Neural crest cell (in vitro differentiated cells): Measurements from ENCODE around the gene ECSIT. TPM values are rescaled to one million over a fixed set of nuclear protein-coding genes. Genes with fewer than 3 reads are reported as not detected.

Experiments used
- DNase-seq: peaks from one replicate; pipeline ENCODE4 v3.0.0; 2021; ENCODE audit warnings: low read depth, mixed read lengths, low spot score
- H3K27ac Mint-ChIP-seq: one replicate; pipeline ENCODE4 v1.8.0; 2021; ENCODE audit warnings: mild to moderate bottlenecking, mixed read lengths; ENCODE audit not compliant: unreplicated experiment
- H3K27me3 Mint-ChIP-seq: 2 replicates; pipeline ENCODE4 v1.8.0; 2021; ENCODE audit warnings: low read depth, mild to moderate bottlenecking, mixed read lengths
- H3K36me3 Mint-ChIP-seq: 2 replicates; pipeline ENCODE4 v1.8.0; 2021; ENCODE audit warnings: low read depth, mild to moderate bottlenecking, mixed read lengths
- H3K4me1 Mint-ChIP-seq: 2 replicates; pipeline ENCODE4 v1.8.0; 2021; ENCODE audit warnings: mixed read lengths
- H3K4me3 Mint-ChIP-seq: one replicate; pipeline ENCODE4 v1.8.0; 2021; ENCODE audit warnings: mild to moderate bottlenecking, mixed read lengths
- H3K9me3 Mint-ChIP-seq: 2 replicates; pipeline ENCODE4 v1.8.0; 2021; ENCODE audit warnings: mixed read lengths
- total RNA-seq: library from RNA; stranded (reverse); gene quantifications from 2 replicates; pipeline ENCODE4 v1.2.1, GENCODE V29; 2021
- TF ChIP-seq, protein P1 (sequence below): fragments of 200-600 bp; sonication (generic); conservative IDR thresholded peaks from 2 replicates; pipeline ENCODE4 v1.5.0; 2021; ENCODE audit warnings: antibody characterized with exemption, mild to moderate bottlenecking

Gene ECSIT
- total RNA-seq, 1 donor from 2014 or later: 49.4 TPM

DNA sequence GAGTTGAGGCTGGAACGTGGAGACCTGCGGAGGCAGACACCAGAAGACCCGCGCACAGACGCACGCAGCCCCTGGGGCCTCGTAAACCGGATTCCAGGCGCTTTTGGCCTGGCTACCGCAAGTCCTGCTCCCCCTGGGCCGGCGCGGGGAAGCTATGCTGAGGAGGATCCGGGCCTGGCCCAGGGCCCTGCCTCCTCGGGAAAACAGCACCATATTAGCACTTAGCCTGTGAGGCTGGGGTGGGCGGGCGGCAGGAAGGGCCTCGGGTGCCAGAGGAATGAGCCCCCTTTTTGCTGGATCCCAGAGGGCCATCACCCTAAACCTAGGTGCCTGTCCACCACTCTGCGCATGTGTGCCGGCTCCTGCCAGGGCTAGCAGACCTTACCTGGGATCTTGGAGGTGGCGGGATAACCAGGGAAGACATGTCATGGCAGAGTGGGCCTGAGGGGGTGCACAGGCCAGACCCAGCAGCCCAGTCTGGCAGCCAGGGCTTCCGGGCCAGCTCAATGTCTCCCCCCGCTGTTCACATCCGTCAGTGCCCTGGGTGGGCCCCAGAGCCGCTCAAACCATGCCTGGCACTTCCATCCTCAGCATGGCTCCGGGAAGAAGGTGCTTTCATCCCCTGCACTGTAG, 22.8 kb upstream of the ECSIT start:
- DNase-seq: no peak
- no peaks in the 10 kb centered on the region for H3K9me3 Mint-ChIP-seq
- peaks cover 1% of the 10 kb centered on the region for H3K4me1 Mint-ChIP-seq
- no peak overlapping the region for H3K27ac Mint-ChIP-seq
- no peak overlapping the region for H3K4me3 Mint-ChIP-seq
- H3K27me3 Mint-ChIP-seq: no peaks in the 10 kb centered on the region
- H3K36me3 Mint-ChIP-seq: peaks cover 5% of the 10 kb centered on the region
- TF ChIP-seq, protein P1, sequence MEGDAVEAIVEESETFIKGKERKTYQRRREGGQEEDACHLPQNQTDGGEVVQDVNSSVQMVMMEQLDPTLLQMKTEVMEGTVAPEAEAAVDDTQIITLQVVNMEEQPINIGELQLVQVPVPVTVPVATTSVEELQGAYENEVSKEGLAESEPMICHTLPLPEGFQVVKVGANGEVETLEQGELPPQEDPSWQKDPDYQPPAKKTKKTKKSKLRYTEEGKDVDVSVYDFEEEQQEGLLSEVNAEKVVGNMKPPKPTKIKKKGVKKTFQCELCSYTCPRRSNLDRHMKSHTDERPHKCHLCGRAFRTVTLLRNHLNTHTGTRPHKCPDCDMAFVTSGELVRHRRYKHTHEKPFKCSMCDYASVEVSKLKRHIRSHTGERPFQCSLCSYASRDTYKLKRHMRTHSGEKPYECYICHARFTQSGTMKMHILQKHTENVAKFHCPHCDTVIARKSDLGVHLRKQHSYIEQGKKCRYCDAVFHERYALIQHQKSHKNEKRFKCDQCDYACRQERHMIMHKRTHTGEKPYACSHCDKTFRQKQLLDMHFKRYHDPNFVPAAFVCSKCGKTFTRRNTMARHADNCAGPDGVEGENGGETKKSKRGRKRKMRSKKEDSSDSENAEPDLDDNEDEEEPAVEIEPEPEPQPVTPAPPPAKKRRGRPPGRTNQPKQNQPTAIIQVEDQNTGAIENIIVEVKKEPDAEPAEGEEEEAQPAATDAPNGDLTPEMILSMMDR: peak; percentile 50

DNA sequence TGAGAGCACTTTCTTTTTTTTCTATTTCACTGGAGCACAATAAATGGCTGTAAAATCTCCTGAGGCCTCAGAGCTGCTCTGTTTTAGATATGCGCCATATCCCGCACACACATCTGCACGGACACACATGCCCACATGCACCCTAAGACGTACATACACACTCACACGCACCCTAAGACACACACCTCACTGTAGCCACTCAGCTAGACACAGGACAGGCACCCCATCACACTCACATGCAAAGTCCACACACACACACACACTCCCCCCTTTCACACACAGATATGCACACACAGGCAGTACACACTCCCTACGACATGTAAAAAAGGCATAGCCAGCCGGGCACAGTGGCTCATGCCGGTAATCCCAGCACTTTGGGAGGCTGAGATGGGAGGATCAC, 21.3 kb upstream of the ECSIT start:
- Mint-ChIP-seq H3K4me3 (peak overlapping the region; percentile 40), H3K27ac (peak overlapping the region; percentile 44)

DNA sequence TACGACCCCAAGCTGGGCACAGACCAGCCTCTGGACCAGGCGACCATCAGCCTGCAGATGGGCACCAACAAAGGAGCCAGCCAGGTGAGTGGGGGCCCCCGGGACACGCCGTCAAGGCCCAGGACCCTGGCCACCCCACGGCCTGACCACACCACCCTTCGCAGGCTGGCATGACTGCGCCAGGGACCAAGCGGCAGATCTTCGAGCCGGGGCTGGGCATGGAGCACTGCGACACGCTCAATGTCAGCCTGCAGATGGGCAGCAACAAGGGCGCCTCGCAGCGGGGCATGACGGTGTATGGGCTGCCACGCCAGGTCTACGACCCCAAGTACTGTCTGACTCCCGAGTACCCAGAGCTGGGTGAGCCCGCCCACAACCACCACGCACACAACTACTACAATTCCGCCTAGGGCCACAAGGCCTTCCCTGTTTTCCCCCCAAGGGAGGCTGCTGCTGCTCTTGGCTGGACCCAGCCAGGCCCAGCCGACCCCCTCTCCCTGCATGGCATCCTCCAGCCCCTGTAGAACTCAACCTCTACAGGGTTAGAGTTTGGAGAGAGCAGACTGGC, 20.5 kb upstream of the ECSIT start:
- Mint-ChIP-seq H3K36me3 (no peaks in the 10 kb centered on the region), H3K27ac (no peak overlapping the region), H3K4me1 (peaks cover 3% of the 10 kb centered on the region), H3K27me3 (peaks cover 5% of the 10 kb centered on the region), H3K4me3 (no peak overlapping the region), H3K9me3 (no peaks in the 10 kb centered on the region)
- TF ChIP-seq, protein P1: no peak
- no peak for DNase-seq

More for the DNA sequence above, 21.3 kb upstream of the ECSIT start:
- H3K36me3 Mint-ChIP-seq: peaks cover under 1% of the 10 kb centered on the region
- peaks cover 3% of the 10 kb centered on the region for H3K4me1 Mint-ChIP-seq
- H3K9me3 Mint-ChIP-seq: no peaks in the 10 kb centered on the region
- H3K27me3 Mint-ChIP-seq: peaks cover 3% of the 10 kb centered on the region
- TF ChIP-seq, protein P1: no peak
- DNase-seq: no peak

DNA sequence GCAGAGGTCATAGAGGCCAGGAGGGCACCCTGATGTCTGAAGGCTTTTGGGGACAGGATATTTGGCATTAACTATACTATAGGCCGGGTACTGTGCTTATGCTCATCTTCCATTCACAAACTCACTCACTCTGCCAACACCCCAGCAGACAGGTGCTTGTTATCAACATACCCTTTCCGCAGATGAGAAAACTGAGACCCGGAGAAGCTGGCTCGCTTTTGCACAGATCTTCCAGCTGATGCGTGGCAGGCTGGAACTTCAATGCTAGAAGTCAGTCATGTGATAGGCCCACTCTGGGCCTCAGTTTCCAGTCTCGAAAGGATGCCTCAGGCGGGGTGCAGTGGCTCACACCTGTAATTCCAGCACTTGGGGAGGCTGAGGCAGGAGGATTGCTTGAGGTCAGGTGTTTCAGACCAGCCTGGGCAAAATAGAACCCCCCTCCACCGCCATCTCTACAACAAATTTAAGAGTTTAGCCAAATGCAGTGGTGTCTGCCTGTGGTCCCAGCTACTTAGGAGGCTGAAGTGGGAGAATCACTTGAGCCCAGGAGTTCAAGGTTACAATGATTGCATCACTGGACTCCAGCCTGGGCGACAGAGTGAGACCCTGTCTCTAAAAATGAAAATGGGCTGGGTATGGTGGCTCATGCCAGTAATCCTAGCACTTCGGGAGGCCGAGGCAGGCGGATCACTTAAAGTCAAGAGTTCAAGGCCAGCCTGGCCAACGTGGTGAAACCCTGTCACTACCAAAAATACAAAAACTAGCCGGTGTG, 19.2 kb upstream of the ECSIT start:
- Mint-ChIP-seq H3K36me3 (no peaks in the 10 kb centered on the region), H3K27ac (no peak overlapping the region), H3K9me3 (no peaks in the 10 kb centered on the region), H3K27me3 (peaks cover 7% of the 10 kb centered on the region), H3K4me1 (peaks cover 3% of the 10 kb centered on the region), H3K4me3 (no peak overlapping the region)
- TF ChIP-seq, protein P1: no peak
- DNase-seq: no peak

- no peak overlapping the region for H3K27ac Mint-ChIP-seq
- H3K27me3 Mint-ChIP-seq: peaks cover 17% of the 10 kb centered on the region
- no peak overlapping the region for H3K4me3 Mint-ChIP-seq
- no peaks in the 10 kb centered on the region for H3K9me3 Mint-ChIP-seq
- no peaks in the 10 kb centered on the region for H3K36me3 Mint-ChIP-seq
- peaks cover 19% of the 10 kb centered on the region for H3K4me1 Mint-ChIP-seq
- no peak for DNase-seq
- TF ChIP-seq, protein P1: no peak
Observed at GRCh38 chr19:11541238-11541637, 12.3 kb upstream of the ECSIT start.
